ENCODE measurements around the gene CYBA.

CYBA gene

DNA sequence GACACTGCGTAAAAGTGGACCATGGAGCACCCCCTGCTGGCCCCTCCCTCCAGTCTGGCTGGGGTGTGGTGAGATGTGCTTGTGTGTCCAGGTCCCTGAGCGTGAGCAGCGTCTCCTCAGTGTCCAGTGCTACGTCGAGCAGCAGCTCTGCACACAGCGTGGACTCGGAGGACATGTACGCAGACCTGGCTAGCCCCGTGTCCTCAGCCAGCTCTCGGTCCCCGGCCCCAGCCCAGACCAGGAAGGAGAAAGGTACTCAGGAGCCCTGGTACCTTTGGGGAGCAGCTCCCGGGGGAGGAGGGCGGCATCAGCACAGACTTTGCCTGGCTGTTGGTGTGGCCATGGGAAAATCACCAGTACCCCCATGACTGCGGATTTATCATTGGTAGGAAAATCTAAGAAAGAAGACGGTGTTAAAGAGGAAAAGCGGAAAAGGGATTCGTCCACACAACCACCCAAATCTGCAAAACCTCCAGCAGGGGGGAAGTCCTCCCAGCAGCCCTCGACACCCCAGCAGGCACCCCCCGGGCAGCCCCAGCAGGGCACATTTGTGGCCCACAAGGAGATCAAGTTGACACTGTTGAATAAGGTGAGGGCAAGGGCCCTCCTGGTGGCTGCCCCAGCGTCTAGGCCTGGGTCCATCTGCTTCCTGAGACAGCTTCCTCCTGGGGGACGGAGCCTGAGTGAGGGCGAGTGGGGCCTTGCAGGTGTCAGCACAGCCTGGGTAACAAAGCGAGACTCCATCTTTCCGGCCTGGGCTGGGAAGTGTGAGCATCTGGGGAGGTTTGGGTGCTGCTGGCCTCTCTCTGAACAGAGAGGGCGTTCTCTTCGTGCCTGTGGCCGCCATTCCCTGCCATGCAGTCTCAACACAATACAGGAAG, 23.1 kb downstream of the CYBA start:
- DNase-seq: no peak

GRCh38 chr16:88626646-88627045, 24.2 kb downstream of the CYBA start:
- DNase-seq: no peak

- DNase-seq: no peak
Measured at GRCh38 chr16:88624977-88625576, 25.8 kb downstream of the CYBA start.

- no peak for DNase-seq
Measured at GRCh38 chr16:88624481-88624880, 26.4 kb downstream of the CYBA start.

- no peak for DNase-seq
Measured at GRCh38 chr16:88623858-88624257, 27.0 kb downstream of the CYBA start.

GRCh38 chr16:88622866-88623265, 28.0 kb downstream of the CYBA start:
- DNase-seq: no peak

DNA sequence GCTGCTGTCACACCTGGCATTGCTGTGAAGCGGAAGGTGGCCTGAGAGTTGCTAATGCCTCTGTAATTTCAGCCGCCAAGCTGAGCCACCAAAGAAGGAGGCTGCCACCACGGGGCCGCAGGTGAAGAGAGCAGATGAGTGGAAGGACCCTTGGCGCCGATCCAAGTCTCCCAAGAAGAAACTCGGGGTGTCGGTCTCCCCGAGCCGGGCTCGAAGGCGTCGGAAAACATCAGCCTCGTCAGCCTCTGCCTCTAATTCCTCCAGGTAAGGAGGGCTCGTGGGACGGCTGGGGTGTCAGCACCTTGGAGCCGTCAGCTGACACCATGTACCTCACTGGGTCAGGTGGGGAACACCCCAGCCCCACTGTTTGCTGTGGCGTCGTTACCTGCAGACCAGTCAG, 28.7 kb downstream of the CYBA start:
- no peak for DNase-seq

DNA sequence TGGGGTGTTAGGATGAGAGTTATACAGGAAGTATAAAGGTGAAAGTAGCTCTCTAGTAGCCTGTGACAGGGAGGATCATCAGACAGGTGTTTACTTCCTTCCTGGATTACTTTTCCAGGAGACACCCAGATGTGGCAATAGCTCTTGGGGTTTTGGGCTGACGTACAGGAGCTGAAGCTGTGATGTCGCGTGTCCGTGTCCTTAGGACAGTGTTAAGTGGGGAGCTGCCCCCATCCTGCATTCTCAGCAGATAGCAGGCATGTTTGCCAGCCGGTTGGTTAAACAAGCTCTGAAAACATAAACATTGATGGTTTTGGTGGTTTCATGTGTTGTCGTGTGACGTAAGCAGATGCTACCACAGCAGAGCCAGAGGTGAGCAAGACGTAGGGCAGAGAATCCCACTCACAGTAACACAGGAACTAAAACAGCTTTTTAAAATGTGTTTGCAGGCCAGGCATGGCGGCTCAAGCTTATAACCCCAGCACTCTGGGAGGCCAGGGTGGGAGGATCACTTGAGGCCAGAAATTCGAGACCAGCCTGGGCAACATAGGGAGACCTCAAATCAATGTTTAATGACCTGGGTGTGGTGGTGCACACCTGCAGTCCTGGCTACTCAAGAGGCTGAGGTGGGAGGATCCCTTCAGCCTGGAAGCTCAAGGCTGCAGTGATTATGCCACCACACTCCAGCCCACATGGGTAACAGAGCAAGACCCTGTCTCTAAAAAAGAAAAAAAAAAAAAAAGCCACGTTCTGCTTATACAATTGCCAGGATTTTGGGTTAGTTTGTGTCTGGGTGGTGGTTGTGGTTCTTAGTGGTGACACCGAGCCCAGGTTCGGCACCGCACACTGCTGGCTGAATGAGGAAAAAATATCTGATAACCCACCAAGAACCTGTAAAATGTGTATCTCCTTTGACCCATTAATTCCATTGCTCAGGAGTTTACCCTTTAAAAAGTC, 30.7 kb downstream of the CYBA start:
- DNase-seq: peak; percentile 66

- no peak for DNase-seq
Measured at GRCh38 chr16:88618956-88619667, 31.7 kb downstream of the CYBA start.

- DNase-seq: no peak
Measured at GRCh38 chr16:88618182-88618955, 32.5 kb downstream of the CYBA start.

- no peak for DNase-seq
Measured at GRCh38 chr16:88617268-88618031, 33.4 kb downstream of the CYBA start.

DNA sequence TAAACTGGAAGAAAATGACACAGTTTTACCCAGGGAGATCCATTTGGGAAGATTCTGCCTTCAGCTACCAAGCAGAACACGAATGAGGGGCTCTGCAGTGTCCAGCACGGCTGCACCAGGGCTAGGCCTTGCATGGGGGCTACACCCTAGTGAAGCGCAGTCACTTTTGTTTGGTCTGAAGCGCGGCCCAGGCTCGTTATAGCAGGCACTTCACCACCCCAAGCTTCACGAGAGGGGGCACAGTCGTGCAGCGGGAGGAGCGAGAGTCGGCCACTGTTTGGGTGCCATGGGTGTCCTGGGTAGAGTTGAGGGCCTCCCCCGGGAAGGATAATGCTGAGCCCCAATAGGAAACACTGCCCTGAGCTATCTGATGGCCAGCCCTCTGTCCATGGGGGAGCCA, 34.1 kb downstream of the CYBA start:
- no peak for DNase-seq

DNA sequence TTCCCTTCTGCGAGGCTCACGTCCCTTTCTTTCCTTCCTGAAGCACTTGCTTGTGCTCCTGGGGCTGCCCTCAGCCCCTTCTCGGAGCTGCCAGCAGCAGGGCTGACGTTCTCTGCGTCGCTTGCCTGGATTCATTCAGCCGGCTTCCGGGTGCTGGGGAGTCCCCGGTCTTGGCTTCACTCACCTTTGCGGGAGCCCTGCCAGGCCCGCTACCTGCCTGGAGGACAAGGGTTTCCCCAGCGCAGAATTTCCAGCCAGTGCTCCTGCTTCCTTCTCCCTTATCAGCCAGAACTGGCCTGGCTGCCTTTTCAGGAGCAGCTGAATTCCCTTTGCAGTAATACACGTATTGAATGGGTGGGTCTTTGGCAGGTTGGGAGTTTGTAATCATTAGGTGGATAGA, 34.5 kb downstream of the CYBA start:
- DNase-seq: no peak

DNA sequence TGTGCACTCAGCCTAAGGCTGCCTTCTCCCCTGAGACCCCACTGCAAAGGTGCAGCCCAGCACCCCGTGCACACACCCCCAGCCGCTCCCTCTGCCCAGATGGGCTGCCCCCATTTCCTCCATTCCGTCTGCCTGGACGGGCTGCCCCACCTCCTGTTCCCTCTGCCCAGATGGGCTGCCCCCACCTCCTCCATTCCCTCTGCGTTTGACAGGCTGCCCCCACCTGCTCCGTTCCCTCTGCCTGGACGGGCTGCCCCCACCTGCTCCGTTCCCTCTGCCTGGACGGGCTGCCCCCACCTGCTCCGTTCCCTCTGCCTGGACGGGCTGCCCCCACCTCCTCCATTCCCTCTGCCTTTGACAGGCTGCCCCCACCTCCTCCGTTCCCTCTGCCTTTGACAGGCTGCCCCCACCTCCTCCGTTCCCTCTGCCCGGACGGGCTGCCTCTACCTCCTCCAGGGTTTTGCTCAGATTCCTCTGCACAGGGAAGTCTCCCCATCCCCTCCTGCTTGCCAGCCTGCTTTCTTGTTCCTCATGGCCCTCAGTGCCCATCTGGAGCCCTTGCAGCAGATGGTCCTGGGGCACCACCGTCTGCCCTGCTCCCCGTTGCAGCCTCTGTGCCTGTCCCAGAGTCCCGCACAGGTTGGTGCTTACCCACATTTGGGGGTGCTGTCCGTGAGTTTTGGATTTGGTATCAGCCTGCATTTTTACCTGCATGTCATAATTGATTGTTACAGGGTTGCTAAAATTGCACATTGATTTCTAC, 35.9 kb downstream of the CYBA start:
- DNase-seq: no peak

- DNase-seq: no peak
Measured at GRCh38 chr16:88613911-88614817, 36.7 kb downstream of the CYBA start.

- no peak for DNase-seq
Measured at GRCh38 chr16:88613293-88613692, 37.6 kb downstream of the CYBA start.

DNA sequence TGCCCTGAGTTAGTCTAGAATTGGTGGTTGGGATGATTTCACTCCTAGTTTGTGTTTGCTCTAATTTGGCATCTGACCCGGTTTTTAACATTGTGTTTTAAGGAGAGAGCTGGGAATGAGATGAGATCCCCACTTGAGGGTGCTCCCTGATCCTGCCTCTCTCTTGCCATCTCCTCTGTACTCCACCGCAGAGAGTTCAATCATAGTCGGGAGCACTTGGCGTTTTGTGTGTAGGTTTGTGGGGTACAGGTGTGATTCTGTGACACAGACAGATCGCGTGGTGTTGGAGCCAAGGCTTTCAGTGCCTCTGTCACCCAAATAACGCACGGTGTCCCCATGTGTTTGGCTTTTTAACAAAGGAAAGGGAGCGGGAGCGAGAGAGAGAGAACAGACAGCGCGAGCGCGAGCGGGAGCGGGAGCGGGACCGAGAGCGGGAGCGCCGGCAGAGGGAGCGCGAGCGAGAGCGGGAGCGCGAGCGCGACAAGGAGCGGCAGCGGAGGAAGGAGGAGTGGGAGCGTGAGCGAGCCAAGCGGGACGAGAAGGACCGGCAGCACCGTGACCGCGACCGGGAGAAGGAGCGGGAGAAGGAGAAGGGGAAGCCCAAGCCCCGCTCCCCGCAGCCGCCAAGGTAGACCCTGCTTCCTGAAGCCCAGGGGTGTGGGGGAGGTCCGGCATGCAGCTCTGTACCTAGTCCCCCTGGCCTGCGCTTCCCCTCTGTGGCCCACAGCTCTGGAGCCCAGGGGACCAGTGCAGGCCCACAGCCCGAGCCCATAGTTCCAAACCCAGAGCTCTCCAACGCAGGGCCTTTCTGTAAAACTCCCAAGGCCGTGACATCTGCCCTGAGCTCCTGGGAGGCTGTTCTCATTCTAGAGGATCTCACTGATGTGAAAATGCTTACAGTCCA, 39.7 kb downstream of the CYBA start:
- no peak for DNase-seq

GRCh38 chr16:88610080-88610479, 40.8 kb downstream of the CYBA start:
- DNase-seq: no peak

All from effector CD4-positive, alpha-beta T cell (primary cell).